DMS 273 (cell line): Measurements from ENCODE around the gene SLC27A6.
A peak's percentile ranks its signal among the peaks of the same experiment; 100 is the strongest.
"Not testable (repeated sequence)": the region's sequence is repeated elsewhere in the genome, so short reads cannot be mapped to it uniquely, and the experiment has no call there.

Source experiments
- DNase-seq: peaks from one replicate; lab custom pipeline; 2025; ENCODE audit not compliant: unreplicated experiment; lab: John Stamatoyannopoulos, UW

Gene SLC27A6

DNA sequence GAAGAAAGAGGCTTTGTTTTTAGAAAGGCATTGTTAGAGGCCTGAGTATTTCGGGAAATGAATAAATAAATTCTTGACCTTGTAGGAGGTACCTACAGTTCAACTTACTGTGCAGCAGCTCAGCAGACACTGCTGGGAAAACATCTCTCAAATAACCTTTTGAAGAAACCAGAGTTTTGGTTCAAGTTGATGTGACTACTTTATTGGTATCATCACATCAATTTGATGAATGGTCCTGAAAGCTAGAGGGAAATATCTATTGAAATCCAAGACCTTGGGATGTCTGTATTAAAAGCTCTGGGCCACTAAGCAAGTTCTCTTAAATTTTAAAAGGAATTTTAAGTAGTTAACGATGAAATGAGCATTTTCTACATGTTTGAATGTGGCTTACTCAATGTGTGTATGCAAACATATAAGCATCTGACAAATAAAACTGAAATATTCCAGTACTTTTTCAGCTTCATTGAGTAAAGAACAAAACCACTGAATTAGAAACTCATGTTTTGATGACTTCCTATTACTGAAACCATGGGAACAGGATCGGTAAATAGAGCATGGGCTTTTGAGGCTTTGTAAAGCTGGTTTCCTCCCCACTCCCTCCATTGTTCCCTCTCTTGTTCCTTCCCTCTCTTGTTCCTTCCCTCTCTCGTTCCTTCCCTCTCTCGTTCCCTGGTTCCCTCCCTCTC lies 36.7 kb downstream of the SLC27A6 start:
- no peak for DNase-seq

DNA sequence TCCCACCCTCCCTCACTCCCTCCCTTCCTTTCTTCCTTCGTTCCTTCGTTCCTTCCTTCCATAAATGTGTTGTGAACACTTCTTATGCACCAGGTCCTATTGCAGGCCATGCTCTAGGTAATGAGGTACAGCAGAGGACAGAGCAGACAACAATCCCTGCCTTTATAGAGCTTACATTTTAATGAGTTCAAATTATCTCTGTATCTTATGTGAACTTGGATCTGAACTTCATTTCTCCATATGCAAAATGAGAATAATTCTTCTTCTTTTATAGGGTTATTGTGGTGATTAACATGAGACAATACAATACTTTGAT lies 37.2 kb downstream of the SLC27A6 start:
- no peak for DNase-seq

DNA sequence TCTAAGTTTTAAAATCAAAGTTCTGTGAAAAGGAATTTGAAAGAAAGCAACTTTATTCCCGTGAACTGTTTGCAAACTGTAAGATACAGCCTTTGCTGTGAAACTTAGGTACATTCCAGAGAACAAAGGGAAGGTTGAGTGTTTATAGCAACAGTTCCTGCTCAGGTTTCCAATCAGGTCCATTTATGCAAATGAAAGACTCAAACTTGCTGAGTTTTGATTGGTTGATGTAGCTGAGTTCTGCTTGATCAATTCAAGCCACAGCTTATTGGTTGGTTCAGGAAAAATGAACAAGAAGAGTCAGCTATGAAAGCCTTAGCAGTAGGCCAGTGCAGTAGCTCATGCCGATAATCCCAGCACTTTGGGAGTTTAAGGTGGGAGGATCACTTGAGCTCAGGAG lies 37.9 kb downstream of the SLC27A6 start:
- no peak for DNase-seq

DNA sequence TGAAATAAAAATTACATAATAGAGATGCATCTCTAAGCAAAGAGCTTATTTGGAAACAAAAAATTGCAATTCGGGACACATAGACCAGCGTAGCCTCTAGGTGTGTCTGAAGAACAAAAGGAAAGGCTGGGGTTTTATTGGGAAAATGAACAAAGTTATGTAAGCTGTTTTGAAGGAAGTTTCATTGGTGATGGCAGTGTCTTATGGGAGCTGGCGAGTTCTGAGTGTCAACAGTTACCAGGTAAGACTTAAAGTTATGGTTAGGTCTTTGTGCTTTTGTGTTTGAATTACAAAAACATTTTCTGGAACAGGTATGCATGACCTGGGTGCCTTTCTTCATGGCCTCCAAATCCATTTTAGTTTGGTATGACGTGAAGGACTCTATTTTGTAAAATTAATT lies 48.9 kb downstream of the SLC27A6 start:
- DNase-seq, result no peak

DNA sequence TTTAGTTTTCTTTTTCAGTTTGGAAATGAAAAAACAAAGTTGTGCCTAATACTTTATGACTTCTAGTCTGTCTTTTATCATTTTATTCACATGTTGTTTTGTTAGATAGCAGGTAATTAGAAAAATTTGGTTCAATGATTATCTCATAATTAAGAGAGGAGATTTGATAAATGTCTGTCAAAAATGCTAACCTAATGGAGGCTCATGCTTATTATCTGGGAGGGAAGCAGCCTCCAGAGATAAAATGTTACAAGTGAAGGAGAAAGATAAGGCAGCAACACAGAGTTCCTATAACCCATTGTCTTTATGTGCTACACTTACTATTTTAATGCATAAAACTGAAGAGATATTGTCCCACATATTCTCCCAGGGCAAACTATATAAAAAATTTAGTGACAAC lies 53.5 kb downstream of the SLC27A6 start:
- no peak for DNase-seq

DNA sequence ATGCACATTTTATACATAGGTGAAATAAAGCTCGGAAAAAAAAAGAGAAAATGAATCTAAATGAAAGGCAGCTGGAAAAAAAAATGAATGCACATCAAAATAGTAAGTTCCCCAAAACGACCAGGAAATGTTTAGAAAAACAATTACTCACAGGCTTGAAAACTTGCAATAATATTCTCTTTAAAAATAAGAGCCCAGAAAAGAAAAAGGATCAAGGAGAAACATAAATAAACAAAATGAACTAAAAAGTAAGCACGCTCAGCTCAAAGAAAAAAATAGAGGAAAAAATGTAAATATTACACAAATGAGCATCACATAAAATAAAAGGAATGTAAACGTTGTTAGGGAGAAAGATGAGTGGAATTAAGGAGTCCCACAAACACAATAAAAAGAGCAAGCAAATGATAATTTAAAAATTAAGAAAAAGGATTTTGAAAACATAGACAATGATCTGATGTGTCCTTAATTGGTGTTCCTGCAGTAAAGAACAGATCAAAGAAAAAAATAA lies 54.2 kb downstream of the SLC27A6 start:
- DNase-seq, result no peak

DNA sequence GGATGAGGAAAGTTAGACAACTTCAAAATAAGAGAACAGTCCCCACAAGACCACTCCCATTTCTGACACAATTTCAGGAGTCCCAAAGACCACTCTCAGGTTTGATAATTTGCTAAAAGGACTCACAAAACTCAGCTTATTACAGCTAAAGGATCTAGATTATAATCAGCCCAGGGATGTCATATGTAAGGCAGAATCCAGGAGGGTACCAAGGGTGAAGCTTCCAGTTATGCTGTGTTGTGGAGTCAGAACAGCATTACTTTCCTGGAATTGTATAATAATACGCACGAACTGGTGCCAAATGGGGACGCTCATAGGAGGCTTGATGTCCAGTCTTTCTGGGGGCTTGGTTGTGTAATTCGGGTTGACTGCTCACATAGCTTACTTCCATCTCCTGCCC lies 55.4 kb downstream of the SLC27A6 start:
- no peak for DNase-seq

DNA sequence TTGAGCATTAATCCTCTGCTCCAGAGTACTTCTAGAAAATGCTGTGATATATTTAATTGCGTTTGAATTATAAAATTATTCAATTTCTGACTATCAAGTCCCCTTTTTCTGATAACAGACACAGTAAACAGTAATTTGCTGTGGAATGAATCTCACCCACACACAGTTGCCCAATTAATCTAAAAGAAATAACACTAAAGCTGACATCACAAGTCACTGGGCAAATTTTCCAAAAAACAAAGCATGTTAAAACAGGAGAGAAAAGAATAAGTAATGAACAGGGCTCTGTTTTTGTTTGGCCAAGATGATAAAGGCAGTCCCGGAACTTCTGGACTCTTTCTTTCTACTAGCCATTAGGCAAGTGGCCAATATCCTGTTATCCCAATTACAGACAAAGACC lies 56.5 kb downstream of the SLC27A6 start:
- DNase-seq, result no peak

DNA sequence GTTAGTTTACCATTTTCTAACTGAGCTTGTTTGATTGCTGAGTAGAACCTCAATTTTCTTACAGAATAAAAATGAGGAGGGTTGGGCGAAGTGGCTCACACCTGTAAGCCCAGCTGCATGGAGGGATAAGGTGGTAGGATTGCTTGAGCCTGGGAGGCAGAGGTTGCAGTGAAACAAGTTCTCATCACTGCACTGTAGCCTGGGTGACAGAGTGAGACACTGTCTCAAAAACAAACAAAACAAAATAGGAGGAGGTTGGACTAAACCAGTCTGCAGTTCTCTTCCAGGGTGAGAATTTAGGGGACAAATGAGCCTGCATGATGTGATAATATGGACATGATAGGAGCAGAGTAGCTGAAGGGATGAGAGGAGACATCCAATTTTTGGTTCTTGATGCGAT lies 57.3 kb downstream of the SLC27A6 start:
- DNase-seq, result no peak

DNA sequence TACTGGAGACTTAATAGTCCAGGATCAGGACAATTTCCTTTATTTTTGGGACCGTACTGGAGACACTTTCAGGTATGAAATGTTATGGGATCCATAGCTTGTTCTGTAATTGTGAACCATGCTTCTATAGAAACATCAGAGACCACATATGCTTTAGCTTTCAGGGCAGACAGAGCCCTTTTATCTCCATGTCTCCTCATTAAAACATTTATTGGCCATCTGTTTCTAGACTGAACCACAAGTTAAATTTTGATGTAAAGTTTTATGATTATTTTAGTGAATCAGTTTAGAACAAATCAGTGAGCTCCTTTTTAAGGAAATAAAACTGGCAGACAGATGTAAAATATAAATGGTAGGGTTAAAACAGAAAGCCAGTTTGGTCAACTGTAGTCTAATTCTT lies 62.0 kb downstream of the SLC27A6 start:
- peak; percentile 25 for DNase-seq

DNA sequence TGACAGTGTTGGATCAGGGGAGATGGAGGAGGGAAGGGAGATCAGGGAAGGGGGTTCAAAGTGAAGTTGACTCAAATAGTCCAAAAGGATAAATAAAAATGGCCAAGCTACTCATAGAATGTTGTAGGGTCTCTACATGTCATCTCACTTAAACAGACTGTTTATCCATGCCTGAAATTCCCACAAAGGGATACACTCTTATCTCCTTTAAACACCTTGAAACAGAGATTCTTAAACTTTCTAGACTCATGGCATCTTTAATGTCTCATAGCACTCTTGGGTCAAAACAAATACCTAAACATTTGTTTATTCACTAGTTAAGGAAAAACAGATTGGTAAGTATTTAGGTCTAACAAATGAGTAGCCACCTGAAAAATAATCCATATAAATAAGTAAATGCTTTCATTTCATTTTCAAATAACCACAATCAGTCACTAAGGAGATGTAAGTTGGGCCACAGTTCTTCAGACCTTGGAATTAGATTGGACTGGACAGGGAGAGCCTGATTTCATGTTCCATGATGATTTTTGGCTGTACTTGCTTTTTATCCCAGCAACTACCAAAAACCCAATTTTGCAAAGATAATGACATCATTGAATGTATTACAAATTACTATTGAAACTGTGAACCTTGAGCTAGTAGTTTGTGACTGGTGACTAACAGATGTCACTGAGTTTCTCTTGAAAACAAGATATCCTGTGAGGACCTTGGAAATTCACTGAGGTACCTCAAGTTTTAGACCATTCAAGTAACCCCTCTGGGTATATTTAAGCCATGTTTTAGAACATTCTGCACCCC lies 66.8 kb downstream of the SLC27A6 start:
- no peak for DNase-seq

DNA sequence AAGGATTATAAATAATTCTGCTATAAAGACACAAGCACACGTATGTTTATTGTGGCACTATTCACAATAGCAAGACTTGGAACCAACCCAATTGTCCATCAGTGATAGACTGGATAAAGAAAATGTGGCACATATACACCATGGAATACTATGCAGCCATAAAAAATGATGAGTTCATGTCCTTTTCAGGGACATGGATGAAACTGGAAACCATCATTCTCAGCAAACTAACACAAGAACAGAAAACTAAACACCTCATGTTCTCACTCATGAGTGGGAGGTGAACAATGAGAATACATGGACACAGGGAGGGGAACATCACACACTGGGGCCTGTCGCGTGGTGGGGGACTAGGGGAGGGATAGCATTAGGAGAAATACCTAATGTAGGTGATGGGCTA lies 71.0 kb downstream of the SLC27A6 start:
- DNase-seq, result not testable (repeated sequence)

DNA sequence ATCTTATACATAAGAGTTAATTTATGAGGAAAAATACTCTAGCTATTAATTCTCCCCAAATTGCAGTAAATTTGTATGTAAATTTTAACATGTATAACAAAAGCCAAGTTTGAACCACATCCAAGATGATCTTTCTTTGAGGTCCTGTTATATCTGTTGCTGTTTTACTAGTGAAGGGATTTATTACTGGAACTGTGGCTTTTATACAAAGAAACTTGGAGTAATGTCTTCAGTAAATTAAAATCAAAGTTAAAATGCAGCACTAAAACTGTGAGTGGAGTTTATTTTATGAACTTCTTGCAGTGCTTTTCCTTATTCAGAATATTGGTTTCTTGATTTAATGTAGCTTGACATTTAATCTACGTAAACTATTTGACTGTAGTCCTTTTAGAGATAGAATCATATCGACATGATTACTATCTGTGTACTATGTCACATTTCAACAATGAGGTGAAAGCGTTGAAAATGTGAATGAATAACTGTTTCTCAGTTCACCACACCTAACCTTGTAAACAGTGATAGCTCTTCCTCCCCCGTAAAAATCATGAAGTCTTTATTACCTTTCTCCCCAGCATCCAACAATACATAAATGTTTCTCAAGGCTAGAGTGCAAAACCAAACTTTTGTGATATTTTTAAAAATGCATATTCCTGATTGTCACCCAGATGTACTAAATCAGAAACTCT lies 76.1 kb downstream of the SLC27A6 start:
- no peak for DNase-seq

DNA sequence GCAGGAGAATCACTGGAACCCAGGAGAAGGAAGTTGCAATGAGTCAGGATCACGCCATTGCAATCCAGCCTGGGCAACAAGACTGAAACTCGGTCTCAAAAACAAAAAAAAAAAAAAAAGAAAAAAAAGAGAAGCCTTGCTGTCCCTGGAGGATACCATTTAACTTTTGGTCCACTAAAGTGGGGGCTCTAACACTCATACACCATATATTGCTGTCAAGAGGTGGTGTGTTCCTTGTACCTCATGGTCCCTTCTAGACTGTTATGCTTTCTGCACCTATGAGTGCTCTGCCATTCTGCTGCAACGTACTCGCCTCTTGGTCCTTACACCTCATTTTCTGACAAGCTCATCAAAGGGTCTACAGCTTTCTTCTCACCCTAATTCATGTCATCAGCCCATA lies 77.0 kb downstream of the SLC27A6 start:
- no peak for DNase-seq

DNA sequence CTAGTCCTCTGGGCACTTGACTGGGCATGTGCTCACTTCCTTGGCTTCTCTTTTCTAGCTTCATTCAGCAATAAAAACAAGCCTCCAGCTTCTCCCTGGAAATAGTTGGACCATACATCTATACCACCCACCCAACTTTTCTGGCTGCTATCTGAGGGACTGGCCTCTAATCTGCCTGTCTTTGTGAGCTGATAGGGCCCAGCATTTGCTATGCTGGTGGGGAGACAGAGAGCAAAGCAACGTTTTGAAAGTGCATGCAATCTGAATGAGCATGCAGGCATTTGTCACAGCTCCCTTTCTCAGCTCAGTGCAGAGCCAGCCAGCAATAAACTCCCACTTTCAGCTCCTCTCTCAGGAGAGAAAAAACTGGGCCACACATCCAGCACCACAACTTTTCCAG lies 78.6 kb downstream of the SLC27A6 start:
- DNase-seq, result no peak

DNA sequence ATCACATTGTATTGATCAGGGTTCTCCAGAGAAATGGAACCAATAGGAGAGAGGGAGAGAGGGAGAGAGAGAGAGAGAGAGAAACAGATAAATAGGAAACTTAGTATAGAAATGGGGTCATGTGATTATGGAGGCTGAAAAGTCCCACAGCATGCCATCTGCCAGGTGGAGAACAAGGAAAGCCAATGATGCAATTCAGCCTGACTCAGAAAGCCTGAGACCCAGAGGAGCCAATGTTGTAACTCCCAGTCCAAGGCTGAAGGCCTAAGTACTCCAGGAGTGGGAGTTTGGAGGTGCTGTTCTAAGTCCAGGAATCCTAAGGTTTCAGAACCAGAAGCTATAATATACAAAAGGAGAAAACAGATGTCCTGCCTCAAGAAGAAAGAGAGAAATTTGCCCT lies 80.9 kb downstream of the SLC27A6 start:
- peak; percentile 32 for DNase-seq

DNA sequence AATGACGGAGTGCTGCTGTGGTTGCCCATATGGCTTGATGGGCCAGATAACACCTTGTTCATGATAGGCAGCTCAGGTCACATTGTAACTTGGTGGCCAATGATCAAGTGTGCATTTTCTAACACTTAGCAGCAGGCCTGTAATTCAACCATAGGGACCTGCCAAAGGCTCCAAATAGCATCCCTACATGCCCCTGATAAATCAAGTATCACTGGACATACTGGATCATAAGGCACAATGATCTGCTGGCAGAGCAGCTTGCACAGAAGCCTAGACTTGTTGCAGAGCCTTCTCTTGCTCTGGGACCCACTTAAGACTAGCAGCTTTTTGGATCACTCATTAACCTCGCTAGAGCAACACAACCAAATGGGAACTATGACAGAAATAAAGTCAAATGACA lies 83.2 kb downstream of the SLC27A6 start:
- no peak for DNase-seq

DNA sequence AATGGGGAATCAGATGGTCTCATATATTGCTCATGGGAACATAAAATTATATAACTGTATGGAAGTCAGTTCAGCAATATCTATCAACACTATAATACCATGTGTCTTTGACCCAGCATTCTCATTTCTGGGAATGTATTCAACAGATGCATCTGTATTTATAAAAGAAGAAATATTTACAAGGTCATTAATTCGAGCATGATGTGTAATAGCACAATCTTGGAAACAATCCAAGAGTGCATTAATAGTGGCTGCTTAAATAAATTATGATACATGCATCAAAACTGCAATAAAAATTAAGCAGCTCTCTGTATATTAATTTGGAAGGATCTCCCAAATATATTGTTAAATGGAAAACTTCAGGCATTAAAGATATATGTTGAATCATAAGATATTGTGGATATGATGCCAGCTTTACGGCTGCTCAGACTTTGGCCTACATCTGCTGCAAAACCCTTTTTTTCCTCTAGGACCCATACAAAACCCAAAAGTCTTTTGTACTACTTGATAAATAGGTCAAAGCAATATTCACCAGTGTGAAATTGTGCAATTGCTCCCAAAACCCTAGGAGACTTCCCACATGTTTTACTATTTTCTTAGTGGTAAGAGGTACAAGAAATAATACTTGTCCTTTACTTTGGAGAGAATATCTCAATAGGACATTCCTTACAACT lies 84.0 kb downstream of the SLC27A6 start:
- no peak for DNase-seq

DNA sequence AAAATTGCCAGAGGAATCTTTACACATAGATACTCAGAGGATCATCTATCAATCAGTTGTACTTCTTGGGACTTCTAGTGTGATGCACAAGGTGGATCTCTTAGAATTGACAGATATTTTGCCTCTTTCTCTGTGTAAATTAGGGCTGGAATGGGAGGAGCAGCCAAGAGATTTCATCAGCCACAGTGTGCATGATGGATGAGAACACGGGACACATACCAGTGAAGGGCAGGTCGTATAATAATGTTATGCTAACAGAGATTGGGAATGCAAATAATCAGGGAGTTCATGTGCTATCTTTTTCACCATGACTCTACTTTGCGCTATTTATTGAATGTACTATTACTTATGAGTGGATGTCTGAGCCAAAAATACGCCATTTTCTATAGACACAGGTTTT lies 86.0 kb downstream of the SLC27A6 start:
- no peak for DNase-seq

DNA sequence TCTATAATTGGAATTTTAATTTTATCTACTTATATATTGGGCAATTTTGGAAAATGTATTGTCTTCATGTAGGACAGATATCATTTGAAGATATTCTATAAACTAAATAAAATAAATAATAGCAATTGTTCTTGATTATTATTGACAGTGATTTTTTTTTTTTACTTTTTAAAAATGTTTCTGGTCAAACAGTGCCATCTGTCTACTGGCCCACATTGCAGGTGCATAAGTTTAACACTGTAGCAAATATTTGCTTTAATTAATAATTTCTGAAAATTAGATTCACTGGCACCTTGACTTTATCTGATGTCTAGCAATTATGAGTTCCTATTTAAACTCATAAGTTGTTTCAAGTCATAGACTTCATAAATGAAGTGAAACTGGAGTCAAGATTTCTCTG lies 88.2 kb downstream of the SLC27A6 start:
- no peak for DNase-seq

DNA sequence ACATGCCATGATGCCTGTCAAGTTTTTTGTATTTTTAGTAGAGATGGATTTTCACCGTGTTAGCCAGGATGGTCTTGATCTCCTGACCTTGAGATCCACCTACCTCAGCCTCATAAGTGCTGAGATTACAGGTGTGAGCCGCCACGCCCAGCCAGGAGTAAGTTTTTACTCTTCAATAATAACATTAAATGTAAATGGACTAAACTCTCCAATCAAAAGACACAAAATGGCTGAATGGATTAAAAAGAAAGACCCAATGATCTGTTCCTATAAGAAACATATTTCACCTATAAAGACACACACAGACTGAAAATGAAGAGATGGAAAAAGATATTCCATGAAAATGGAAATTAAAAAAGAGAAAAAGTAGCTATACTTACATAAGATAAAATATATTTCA lies 92.0 kb downstream of the SLC27A6 start:
- DNase-seq, result no peak

DNA sequence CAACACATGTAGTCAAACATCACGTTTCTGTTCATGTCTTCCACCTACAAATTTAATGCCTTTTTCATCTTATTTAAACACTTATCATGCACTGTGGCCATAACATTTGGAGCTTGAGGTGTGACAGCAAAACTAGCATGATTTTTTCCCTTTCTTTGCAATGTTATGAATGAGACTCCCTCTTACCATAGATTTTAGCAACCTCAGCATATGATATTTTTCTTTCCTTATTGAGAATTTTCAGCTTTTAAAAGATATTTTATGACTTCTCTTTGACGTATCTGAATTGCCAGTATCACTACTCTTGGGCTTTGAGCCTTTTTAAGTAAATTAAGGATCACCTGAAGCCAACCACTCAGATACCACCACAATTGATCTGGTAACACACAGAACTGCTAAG lies 96.6 kb downstream of the SLC27A6 start:
- DNase-seq, result no peak
